AML-193 (cell line): ENCODE results near the gene ARHGAP23.
A peak's percentile ranks its signal among the peaks of the same experiment; 100 is the strongest.
"Not testable (repeated sequence)": the region's sequence is repeated elsewhere in the genome, so short reads cannot be mapped to it uniquely, and the experiment has no call there.

Experiments used
- DNase-seq, 2 experiments: peaks; one replicate each; lab custom pipeline; 2025; lab: John Stamatoyannopoulos, UW

ARHGAP23 gene

DNA sequence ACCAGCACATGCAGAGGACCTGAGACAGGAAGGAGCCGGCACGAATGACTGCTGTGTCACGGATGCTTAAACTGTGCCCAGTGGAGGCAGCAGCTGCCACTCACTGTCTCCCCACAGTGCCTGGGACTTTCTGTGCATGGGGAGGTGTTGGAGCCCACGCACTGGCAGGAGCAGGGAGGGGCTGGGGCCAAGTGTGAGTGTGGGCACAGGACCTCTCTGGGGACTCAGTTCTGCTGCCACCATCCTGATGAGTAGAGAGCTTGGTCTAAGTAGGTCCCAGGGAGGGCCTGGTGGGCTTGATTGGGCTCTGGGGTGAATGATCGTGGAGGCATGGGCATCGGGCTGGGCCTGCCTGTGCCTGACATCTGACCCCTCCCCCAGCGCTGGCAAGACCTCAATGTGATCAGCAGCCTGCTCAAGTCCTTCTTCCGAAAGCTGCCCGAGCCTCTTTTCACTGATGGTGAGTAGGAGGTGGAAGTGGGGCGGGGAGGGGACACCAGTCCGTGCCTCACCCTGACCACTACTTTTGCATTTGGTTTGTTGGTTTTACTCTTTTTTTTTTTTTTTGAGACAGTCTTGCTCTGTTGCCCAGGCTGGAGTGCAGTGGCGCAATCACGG, 57.5 kb downstream of the ARHGAP23 start:
- DNase-seq = not testable (repeated sequence)

DNA sequence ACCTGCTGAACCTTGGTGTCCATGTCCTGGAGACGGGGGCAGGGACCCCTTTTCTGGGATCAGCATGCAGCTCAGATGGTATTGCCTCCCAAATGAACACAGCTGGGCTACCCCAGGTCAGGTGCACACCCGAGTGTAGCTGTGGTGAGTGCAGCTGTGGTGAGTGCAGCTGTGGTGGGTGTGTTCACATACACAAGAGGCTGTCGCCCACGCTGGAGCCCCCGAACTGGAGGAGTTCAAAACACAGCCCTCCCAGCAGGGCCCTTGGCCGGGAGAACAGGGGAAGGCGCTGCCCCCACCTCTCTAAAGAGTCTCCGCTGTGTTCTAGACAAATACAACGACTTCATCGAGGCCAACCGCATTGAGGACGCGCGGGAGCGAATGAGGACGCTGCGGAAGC, 61.5 kb downstream of the ARHGAP23 start:
- not testable (repeated sequence) for DNase-seq

DNA sequence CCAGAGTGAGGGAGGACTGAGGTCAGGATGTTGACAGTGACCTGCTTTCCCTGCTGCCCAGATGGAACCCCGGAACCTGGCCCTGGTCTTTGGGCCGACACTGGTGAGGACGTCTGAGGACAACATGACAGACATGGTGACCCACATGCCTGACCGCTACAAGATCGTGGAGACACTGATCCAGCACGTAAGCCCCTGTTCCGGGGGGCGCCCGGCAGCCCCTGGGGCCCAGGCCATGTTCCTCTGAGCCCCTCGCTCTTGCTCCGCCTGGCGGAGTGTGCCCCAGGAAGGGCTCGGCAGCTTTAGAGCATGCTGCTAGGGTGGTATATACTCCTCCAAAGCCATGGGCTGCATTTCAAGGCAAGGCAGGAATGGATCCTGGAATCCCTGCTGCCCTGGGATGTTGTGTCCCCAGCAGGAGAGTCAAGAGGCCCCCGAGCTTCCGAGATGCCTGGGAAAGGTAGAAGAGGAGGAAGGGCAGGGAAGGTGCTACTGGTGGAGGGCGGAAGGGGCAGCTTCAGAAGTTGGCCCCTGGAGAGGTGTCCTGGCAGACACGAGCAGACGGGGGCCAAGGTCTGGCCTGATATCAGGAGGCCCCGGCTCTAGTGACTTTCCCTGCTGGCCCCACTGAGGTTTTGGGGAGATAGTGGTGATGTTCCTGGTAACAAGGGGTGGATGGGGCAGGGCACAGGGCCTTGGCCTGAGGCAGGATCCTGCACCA, 63.2 kb downstream of the ARHGAP23 start:
- not testable (repeated sequence) for DNase-seq

DNA sequence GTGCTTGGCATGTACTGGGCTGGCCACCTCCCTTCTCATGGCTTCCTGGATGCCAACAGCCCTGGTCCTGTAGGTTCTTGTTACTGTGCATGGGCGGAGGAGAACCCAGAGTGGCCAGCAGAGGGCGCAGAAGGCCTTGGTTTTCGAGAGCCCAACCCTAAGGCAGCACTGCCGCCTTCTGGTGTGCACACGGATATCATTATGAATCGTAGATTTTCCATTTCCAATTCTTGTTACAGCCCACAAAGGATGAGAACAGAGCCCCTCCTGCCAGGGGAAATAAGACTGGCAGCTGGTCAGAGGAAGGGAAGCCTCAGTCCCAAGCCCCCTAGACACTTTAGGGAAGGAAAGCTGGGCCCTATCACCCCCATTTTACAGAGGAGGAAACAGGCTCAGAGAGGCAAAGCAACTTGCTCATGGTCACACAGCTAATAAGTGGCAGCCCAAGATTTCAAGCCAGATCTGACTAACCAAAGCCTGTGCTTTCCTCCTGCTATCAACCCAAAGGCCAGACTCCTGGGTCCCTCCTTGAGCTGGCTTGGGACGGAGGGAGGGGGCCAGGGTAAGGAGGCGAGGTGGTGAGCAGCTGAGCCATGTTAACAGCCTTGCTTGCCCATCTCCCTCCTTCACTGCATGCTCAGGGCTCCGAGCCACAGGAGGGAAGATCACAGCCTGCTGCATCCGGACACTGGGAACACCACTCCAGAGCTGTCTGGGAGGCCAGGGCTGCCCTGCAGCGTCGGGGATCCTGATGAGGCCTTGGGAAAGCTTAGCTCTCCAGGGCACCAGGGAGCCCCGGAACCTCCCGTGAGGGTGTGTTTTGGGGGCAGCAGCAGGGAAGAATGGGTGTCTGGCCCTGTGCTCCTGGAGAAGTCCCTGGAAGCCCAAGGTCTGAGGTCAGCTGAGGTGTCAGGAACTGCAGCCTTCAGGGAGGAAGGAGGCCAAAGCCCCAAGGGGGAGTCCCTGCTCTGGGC, 64.1 kb downstream of the ARHGAP23 start:
- DNase-seq = peak; percentile 83 to 87

DNA sequence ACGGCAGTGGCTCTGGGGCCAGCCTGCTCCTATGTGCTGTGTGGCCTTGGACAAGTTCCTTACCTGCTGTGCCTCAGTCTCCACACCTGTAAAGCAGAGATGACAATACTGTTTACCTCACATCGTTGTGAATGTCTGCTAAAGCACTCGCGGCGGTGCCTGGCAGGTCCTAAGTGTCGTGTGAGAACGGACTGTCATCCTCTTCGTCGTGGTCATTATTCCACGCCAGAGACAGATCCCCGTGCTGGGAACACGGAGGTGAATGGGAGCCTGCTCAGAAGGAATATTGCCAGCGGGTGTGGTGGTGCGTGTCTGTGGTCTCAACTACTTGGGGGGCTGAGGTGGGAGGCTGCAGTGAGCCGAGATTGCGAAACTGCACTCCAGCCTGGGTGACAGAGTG, 65.9 kb downstream of the ARHGAP23 start:
- not testable (repeated sequence) for DNase-seq

DNA sequence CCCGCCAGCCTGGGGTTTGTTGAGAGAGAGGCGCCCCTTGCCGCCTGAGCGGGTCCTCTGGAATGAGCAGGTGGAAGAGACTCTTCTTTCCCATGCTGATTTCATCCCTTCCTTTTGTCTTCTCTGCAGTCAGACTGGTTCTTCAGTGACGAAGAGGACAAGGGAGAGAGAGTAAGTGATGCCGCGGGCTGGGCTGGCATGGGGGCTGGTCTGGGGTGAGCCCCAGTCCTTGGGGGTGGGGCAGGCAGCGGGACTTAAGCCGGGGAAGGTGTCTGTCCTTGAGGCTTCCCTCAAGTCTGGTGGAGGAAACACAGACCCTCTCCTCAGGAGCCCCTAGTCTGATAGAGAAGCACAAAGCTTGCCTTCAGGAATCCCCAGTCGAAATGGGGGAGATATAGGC, 69.4 kb downstream of the ARHGAP23 start:
- DNase-seq = not testable (repeated sequence)

DNA sequence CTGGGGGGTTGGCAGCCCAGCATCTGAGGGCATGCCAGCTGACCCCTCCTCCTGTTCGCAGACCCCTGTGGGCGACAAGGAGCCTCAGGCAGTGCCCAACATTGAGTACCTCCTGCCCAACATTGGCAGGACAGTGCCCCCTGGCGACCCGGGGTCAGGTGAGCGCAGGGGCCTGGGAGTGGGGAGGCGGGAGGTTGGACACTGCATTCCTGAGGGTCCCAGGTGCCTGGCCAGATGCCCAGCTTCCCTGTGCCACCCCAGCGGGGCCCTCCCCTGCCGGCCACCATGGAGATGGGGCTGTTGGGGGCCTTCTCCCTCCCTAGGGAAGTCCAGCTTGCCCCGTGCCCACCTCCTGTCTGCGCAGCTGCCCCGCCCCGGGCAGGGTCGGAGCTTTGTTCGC, 70.1 kb downstream of the ARHGAP23 start:
- no peak for DNase-seq

DNA sequence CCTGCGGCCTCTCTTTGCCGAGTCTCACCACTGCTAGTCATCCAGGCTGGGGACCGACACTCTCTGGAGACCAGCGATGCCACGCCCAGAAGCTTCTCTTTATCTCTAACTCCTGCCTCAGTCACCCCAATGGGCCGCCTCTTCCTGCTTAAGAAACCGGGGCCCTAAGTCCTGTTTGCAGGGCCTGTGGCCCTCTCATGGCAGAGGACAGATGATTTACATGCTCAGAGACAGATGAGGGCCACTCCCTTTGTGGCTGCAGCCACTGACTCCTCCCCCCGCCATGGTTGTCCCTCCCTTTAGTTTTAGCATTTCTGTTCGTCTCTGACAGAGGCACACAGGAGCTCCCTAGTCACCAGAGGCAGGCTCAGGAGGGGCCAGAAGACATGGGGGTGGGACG, 71.0 kb downstream of the ARHGAP23 start:
- DNase-seq = not testable (repeated sequence)

DNA sequence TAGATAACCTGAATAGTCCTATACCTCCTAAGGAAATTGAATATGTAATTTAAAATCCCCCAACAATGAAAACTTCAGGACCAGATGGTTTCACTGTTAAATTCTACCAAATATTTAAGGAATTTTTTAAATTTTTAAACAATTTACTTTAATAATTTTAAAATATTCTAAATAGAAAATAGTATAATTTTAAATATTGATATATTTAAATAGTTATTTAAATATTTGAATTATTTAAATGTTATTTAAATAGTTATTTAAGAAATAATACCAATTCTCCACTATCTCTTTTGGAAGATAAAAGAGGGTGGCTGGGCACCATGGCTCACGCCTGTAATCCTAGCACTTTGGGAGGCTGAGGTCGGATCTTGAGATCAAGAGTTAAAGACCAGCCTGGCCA, 73.5 kb downstream of the ARHGAP23 start:
- not testable (repeated sequence) for DNase-seq

DNA sequence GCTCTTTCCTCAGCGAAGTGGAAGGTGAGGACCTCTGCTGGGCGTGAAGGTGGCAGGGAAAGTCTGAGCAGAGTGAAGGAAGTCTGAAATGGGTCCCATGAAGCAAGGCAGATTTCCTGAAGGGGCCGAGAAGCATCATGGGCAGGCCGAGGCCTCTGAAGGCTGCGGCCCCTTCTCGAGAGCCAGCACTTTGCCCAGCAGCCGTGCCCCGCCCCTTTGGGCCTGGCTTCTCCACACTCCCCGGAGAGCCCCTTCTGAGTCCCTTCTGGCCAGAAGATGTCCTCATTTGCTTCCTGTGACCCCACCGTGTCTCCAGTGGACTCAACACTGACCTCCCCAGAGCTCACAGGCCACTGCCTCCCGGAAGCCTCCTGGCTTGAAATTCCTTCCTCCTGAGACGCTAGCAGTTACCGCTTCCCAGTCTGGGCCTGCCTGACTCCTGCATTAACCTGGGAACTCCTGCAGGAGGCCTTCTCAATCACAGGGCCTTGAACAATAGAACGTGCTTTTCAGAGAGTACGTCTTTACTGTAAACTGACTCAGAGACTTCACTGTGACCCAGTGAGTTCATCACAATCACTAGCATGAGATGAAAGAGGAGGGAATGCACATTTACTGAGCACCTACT, 75.1 kb downstream of the ARHGAP23 start:
- DNase-seq = not testable (repeated sequence)

DNA sequence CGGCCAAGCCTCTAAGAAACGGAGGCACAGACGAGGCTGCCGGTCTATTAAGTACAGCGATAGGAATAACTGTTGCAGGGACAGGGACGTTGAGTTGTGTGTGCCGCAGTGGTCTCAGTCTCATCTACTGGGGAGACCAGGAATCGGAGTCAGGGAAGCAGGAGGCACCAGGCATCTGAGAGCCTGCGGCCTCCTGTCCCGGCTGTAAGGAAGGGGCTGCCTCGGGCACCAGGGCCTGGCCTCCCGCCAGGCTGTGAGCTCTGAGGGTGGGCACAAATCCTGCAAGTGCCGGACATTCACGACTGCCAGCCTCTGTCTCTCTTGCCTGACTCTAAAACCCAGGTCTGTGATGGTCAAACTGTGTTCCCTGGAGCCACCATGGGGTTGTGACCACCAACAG, 76.0 kb downstream of the ARHGAP23 start:
- no peak for DNase-seq

DNA sequence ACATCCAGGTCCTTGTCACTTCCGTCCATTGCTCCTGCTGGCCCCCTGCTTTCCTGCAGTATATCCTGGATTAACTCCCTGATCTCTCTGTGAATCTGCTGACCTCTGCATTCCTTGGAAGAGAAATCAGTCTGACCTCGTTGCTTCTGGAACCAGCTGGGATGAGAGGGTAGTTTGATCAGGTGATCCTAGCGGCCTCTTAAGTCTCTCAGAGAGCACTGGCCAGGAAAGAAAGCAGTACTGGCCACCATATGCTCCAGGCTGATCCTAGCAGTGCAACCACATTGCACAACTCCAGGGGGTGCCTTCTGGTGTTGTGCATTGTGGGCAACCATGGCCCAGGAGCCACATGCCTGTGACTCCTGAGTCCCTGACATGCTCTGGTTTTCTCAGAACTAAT, 79.2 kb downstream of the ARHGAP23 start:
- DNase-seq = no peak

DNA sequence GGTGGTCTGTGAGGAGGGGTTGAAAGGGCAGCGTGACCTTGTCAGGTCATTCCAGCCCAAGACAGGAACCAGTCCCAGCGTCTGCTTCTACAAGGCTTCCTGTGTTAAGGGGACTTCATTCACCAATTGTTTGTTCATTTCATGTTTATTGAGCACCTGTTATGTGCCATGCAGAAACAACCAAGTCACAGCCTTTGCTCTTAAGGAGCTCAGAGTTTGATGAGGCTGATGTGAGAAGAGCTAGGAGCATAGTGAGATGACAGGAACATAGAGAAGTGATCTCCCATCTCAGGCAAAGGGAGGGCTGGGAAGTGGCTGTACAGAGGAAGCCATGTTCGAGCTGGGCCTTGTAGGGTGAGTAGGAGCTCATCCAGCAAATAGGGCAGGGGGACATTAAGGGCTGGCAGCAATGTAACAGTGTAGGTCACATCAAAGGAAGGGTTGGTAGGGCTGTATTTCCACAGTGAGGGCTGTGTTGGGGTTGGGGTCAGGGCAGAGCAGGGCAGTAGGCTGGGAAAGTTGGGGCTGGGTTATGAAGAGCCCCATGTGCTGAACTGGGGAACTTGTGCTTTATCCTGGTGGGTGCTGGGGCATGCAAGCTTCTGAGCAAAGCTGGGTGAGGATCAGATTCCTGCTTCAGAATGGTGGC, 79.8 kb downstream of the ARHGAP23 start:
- DNase-seq = no peak

DNA sequence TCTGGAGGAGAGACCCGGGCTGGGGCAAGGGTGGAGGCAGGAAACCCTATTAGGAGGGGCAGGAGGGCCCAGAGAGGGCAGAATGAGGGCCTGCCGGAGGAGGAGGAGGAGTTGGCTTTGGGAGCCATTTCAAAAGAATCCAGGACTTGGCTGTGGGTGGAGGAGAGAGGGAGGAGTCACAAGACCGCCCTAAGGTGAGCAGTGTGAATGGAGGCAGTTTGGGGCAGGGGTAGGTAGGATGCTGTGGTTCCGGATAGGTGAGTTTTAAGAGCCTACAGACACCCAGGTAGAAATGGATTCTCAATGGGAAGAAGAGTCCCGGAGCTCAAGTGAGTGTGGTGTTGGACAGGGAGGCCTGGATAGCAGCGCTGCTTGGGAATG, 80.3 kb downstream of the ARHGAP23 start:
- DNase-seq = no peak

DNA sequence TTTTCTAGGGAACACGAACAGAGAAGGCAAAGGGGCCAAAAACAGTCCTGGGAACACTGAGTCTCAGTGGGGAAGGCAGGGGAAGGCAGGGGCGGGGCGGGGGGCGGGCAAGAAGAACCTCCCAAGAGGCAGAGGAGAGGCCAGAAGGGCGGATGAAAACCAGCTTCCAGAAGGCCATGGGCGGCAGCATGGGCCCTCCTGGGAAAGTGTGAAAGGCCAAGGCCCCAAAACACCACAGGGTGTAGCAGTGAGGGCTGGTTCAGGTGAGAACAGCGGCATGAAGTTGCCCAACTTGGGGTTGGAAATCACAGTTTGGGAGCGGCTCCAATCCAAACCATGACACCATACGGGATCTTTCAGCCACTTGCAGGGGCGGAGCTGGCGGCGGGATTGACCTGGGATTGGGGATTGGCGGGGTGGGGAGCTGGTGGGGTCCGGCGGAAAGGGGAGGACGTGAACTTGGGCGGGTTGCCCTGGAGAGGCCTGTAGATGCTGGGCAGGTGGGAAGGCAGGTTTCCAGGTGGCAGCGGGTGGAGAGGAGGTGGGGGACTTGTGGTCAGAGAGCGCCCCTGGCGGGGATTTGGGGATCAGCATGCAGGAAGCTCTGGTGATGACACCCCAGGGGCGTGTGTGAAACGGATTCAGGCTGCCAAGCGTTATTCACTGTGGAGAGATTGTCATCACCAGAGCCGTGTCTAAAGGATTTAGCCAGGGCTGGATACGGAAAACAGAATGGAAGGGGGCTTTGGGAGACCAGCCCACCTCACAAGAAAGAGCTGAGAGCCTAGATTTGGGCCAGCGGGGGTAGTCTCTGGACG, 80.9 kb downstream of the ARHGAP23 start:
- no peak for DNase-seq

DNA sequence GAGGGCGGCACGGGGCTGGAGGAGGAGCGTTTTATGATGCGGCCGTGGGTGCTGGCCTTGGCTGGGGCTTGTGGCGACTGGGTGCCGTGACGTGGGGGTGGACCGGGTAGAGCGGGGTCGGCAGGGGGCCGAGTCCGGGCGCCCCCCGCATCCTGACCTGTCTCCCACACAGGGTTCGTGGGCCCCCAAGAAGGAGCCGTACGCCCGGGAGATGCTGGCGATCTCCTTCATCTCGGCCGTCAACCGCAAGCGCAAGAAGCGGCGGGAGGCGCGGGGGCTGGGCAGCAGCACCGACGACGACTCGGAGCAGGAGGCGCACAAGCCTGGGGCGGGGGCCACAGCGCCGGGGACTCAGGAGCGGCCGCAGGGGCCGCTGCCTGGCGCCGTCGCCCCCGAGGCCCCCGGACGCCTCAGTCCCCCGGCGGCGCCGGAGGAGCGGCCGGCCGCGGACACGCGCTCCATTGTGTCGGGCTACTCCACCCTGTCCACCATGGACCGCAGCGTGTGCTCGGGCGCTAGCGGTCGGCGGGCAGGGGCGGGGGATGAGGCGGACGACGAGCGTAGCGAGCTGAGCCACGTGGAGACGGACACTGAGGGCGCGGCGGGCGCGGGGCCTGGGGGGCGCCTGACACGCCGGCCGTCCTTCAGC, 81.6 kb downstream of the ARHGAP23 start:
- no peak for DNase-seq

DNA sequence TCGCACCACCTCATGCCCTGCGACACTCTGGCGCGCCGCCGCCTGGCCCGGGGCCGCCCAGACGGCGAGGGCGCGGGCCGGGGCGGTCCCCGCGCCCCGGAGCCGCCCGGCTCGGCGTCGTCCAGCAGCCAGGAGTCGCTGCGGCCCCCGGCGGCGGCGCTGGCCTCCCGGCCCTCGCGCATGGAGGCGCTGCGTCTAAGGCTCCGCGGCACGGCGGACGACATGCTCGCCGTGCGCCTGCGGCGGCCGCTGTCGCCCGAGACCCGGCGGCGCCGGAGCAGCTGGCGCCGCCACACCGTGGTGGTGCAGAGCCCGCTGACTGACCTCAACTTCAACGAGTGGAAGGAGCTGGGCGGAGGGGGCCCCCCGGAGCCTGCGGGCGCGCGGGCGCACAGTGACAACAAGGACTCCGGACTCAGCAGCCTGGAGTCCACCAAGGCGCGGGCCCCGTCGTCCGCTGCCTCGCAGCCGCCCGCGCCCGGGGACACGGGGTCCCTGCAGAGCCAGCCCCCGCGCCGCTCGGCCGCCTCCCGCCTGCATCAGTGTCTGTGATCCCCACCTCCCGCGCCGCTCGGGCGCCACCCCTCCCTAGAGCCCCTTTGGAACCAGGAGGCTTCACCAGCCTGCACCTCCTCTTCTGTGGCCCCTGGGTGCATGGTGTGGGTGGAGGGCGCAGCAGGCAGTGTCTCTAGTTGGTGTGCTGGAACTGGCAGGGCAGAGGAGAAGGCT, 82.3 kb downstream of the ARHGAP23 start:
- no peak for DNase-seq

DNA sequence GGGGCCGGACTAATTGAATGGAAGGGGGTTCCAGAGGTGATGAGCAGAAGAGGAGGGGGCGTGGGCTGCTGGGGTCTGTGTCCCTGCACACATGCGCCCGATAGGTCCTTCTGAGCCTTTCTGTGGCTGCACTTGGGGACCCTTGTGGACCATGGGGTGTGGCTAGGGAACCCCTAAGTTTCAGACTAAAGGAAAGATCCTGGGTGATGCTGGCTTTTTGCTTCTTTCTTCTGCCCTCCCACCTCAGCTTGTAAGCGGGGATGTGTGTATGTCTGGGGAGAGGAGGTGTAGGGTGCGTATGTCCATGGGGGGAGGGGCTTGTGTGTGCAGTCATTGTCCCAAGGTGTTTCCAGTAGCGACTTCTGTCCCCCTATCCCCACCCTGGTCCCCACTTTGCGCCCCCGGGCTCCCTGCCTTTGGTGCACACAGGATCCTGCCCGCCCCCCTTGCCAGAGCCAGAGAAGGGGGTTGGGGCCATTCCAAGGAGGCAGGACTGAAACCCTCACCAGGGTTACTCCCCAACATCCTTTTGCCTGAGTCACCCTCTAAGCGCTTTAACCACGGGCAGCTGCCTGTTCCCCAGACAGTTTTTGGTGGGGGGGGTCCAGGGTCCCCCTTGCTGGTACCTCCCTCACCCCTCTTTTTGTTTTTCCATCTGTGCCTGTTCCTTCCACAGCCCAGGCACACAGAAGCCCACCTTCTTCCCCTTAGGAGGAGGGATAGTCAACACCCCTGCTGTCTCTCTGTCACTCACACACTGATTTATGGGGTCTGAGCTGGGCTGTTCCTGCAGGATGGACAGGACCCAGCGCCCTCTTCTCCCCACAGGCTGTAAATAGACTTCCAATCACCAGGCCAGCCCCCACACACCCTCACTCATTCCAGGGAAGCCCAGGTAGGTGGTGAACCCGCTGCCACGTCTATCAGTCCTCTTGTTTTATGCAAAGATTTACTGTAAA, 83.2 kb downstream of the ARHGAP23 start:
- no peak for DNase-seq
